Adrenal gland (tissue), 12 donors: ENCODE measurements around the gene PACS1. TPM values are rescaled to one million over a fixed set of nuclear protein-coding genes. Genes with fewer than 3 reads are reported as not detected.
A peak's percentile ranks its signal among the peaks of the same experiment; 100 is the strongest.

Experiments
- DNase-seq, 7 donors: peaks; one replicate each; pipeline ENCODE4 v3.0.0-alpha.2; 2019 to 2020
- H3K27ac ChIP-seq, 5 donors: fragments of 200-600 bp; sonication (generic) in 4 of 5; 1 replicate in 3 of 5; 2 replicates in 2 of 5; pipeline versions ENCODE4 v1.5.1 to v1.8.0; 2016 to 2020; ENCODE audit warnings: mild to moderate bottlenecking in 1 of 5
- H3K27me3 ChIP-seq: fragments of 200-600 bp; 2 replicates; pipeline ENCODE4 v1.8.0; 2021
- H3K36me3 ChIP-seq, 2 donors: fragments of 200-600 bp; replicated peaks in 1 of 2; 1 replicate in 1 of 2; 2 replicates in 1 of 2; pipeline versions ENCODE4 v1.5.1 to v1.8.0; 2018 to 2022
- H3K4me1 ChIP-seq, 2 donors: fragments of 200-600 bp; replicated peaks in 1 of 2; 1 replicate in 1 of 2; 2 replicates in 1 of 2; pipeline versions ENCODE4 v1.5.1 to v1.8.0; 2018 to 2021
- H3K4me3 ChIP-seq, 4 donors: fragments of 200-600 bp; sonication (generic) in 3 of 4; one replicate each; pipeline ENCODE4 v1.5.1; 2016 to 2018
- H3K9me3 ChIP-seq, 3 donors: fragments of 200-600 bp; sonication (generic) in 1 of 3; replicated peaks in 1 of 3; 1 replicate in 2 of 3; 2 replicates in 1 of 3; pipeline versions ENCODE4 v1.5.1 to v1.8.0; 2016 to 2021
- POLR2A ChIP-seq, 2 donors: fragments of 450-650 bp; IDR thresholded peaks; one replicate each; pipeline ENCODE4 v1.6.1; 2017; ENCODE audit warnings: antibody characterized with exemption in 2 of 2, mild to moderate bottlenecking in 2 of 2, moderate library complexity in 1 of 2
- WGBS, 4 donors: extraction: QIAGEN DNeasy Blood & Tissue Kit in 2 of 4; methylation state at CpG; one replicate each; pipeline versions ENCODE4 v1.1.5 to v1.1.7; 2013 to 2017; 5-methylcytosine and 5-hydroxymethylcytosine counted together
- intact Hi-C, 2 donors: fragments of 100-400 bp; cut with DNase I; formaldehyde crosslinking; loops; one replicate each; pipeline versions ENCODE4 v1.14.1 to v1.15.0; 2022 to 2023
- polyA plus RNA-seq, 3 donors: library from polyadenylated mRNA; stranded (reverse); fragments of 200-250 nt in 2 of 3; fragments of 350-450 nt in 1 of 3; fragmentation: Illumina TruSeq in 1 of 3; extraction: RNeasy Lipid Tissue Mini Kit (QIAGEN cat#74804) in 1 of 3; gene quantifications; one replicate each; pipeline ENCODE4 v1.2.3, GENCODE V29; 2013 to 2014
- total RNA-seq, 9 donors: library from RNA; depleted of rRNA in 4 of 9; stranded (reverse); fragments of >200 nt in 4 of 9; fragments of 120-200 nt in 1 of 9; fragmentation: NEBNext Ultra II Directional in 1 of 9; extraction: Animal tissue kit (Norgen Biotek cat#: 25700) in 1 of 9; gene quantifications; one replicate each; pipeline versions ENCODE4 v1.1.0 to v1.2.4, GENCODE V29; 2013 to 2023
- TF ChIP-seq, protein P1 (sequence below), 6 experiments: fragments of 450-650 bp in 4 of 6; fragments of 200-600 bp in 2 of 6; sonication (generic) in 1 of 6; IDR thresholded peaks; 1 replicate in 5 of 6; 2 replicates in 1 of 6; pipeline versions ENCODE4 v1.5.1 to v1.8.0; 2016 to 2021; ENCODE audit warnings: antibody characterized with exemption in 6 of 6, mild to moderate bottlenecking in 2 of 6, moderate library complexity in 1 of 6
- donor health status: healthy with polysubstance abuse.
- donor health status: Bipolar disorder and iron deficiency.
- donor health status: DM: yes; HTN: yes; CAD: no.
- donor health status: DM: no; HTN: no; CAD: no.
- donor health status: DM: no; HTN: no; CAD: no.
- donor health status: DM: yes; HTN: yes; CAD: no.

The PACS1 gene
- total and polyA plus RNA-seq, 12 donors, result 21.1 to 60.5 (median 38.2) TPM

DNA sequence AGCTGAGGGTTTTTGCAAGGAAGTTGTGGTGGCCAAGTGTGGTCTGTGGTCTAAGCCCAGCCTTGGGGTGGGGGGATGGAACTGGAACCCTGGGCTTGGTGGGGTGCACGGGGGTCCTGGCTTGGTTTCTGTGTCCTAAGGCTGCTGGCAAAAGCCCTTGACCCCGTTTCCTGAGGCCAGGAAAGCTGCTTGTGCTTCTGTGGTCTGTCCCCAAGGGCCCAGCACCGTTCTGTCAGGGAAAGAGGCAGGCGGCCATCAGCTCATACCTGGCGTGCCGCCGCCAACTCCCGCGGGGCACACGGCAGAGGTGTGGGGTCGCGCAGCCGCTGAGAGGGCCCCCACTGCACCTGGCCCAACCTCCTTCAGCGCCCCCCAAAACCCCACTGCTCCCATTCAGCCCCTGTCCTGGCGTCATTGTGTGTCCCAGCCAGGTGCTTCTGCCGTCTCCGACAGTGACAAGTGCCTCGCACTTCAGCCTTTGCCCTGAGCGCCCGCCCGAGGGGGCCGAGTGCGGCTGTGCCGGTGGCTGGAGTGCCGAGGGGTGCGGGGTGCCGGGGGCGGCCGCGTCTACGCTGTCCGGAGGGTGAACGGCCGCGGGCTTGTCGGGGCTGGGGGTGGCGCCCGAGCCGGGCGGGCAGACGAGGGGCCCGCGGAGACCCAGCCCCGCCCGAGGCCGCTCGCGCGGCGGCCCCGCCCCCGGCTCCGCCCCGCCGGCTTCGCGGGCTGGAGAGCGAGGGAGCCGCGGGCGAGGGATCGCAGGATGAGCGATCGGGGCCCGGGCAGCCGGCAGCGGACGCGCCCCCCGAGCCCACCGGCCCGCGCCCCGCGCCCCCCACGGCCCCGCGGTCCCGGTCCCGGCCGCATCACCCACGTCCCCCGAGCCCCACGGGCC is 207.6 kb downstream of the PACS1 start, which contains the start of gene CNIH2:
Gene CNIH2 (plus strand): TSS at position 705 of the 892 bp plus-strand sequence. CDS start 282 bp downstream, outside the sequence.
- peak within 1 kb of the TSS in 1 of 4 donors; percentile 55 for H3K4me3 ChIP-seq
- 3 to 21% (median 10%) methylated on average over 9 to 80 of the region's 84 CpGs for WGBS, 4 donors
- no peak for TF ChIP-seq POLR2A (IDR thresholded peaks at IDR 0.05)
- TF ChIP-seq, protein P1, sequence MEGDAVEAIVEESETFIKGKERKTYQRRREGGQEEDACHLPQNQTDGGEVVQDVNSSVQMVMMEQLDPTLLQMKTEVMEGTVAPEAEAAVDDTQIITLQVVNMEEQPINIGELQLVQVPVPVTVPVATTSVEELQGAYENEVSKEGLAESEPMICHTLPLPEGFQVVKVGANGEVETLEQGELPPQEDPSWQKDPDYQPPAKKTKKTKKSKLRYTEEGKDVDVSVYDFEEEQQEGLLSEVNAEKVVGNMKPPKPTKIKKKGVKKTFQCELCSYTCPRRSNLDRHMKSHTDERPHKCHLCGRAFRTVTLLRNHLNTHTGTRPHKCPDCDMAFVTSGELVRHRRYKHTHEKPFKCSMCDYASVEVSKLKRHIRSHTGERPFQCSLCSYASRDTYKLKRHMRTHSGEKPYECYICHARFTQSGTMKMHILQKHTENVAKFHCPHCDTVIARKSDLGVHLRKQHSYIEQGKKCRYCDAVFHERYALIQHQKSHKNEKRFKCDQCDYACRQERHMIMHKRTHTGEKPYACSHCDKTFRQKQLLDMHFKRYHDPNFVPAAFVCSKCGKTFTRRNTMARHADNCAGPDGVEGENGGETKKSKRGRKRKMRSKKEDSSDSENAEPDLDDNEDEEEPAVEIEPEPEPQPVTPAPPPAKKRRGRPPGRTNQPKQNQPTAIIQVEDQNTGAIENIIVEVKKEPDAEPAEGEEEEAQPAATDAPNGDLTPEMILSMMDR (IDR thresholded peaks at IDR 0.05), result no peak
- peak in 1 of 7 donors; percentile 31 for DNase-seq
- H3K36me3 ChIP-seq, result peaks cover 0 to 37% of the 10 kb centered on the region in 2 donors
- no peaks in the 10 kb centered on the region for H3K27me3 ChIP-seq
- intact Hi-C loops, result no loop called here
- no peaks in the 10 kb centered on the region for H3K9me3 ChIP-seq
- peaks cover 6% of the 10 kb centered on the region in 2 donors for H3K4me1 ChIP-seq
- H3K27ac ChIP-seq, result peak within 1 kb of the TSS in 2 of 5 donors; percentile 30 to 74

DNA sequence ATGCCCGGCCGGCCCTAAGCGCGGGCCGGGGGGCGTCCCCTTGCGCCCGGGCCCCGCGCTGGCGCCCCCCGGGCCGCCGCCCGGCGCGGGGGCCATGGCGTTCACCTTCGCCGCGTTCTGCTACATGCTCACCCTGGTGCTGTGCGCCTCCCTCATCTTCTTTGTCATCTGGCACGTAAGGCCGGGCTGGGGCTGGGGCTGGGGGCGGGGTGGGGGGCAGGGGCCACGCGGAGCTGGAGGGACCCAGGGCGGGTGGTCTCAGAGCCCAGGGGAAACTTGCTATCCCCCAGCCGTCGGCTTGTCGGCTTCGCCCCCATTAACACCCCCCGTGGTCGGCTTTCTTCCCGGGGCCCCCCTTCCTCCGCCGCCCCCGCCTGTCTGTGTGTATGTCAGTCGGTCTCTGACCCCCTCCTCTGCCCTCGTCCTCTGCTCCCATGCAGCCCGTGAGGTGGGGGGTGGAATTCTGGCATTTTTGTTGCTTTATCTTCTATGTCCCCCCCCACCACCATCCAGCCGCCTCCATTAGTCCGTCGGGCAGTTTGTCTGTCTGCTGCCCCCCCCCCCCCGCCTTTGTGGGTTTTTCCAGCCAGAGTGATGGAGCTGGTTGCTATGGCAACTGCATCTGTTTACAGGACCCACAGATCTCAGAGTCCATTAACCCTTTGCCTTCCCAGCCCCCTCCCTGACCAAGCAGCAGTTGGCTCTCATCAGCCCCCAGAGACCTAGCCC is 208.5 kb downstream of the PACS1 start:
- Histone ChIP-seq H3K4me3 (peak overlapping the region in 1 of 4 donors; percentile 55), H3K4me1 (peaks cover 6% of the 10 kb centered on the region in 2 donors), H3K9me3 (no peaks in the 10 kb centered on the region), H3K36me3 (peaks cover 0 to 28% of the 10 kb centered on the region in 2 donors), H3K27ac (no peak overlapping the region), H3K27me3 (no peaks in the 10 kb centered on the region)
- no peak for TF ChIP-seq POLR2A (IDR thresholded peaks at IDR 0.05)
- WGBS, 4 donors, result 3 to 9% (median 4%) methylated on average over 10 to 45 of the region's 45 CpGs
- intact Hi-C loops, result no loop called here
- no peak for DNase-seq

DNA sequence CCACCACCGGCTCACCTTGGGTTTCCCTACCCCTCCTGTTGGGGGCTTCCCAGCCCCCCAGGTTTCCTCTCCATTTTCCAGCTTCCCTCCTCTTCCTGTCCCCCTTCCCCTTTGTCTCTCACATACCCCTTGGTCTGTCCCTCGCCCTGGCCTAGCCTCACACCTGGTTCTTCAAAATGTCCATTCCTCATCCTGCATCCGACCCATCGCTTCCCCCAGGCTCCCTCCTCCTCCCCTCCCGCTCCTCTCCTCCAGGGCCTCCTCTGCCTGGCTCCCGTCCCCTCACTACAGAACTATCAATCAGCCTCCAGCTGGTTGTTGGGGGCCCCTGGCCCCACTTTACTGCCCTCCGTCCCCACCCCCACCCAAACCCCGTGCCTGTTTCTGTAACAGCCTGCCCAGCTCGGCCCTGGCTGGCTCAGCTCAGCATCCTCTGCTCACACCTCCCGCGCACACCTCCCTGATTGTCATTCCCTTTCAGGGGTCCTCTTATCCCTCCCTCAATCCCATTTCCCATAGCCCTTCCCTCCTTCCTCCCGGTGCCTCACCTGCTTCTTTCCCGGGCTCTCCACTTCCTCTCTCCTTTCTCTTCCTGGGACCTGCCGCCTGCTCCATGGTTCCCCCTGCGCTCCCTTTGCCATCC is 209.1 kb downstream of the PACS1 start:
- Histone ChIP-seq H3K4me1 (peaks cover 6% of the 10 kb centered on the region in 2 donors), H3K27ac (peak overlapping the region in 1 of 5 donors; percentile 41), H3K9me3 (no peaks in the 10 kb centered on the region), H3K36me3 (peaks cover 0 to 22% of the 10 kb centered on the region in 2 donors), H3K27me3 (no peaks in the 10 kb centered on the region), H3K4me3 (no peak overlapping the region)
- TF ChIP-seq, protein P1 (IDR thresholded peaks at IDR 0.05), result no peak
- no peak for TF ChIP-seq POLR2A (IDR thresholded peaks at IDR 0.05)
- intact Hi-C loops, result no loop called here
- 63 to 66% (median 65%) methylated on average over 15 of the region's 15 CpGs for WGBS, 4 donors
- DNase-seq, result no peak

DNA sequence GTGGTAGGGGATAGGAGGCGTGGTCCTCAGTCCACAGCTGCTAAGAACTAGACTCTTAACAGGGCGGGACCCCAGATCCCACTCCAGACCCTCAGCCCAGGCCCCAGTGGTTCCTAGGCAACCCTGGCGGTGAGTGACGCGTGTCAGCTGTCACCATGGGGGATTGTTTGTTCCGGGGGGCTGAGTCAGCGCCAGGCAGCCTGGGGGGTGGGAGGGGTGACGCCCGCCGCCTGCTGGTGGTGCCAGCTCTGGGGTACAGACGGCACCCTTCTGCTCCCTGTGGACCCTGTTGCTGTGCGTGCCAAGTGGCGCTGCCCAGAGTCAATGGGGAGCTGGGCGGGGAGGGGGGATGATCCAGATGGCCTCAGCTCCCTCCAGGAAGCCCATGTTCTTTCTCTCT is 210.4 kb downstream of the PACS1 start:
- peak in 2 of 7 donors; percentile 38 to 70 for DNase-seq
- Histone ChIP-seq H3K4me1 (peaks cover 6 to 12% of the 10 kb centered on the region in 2 donors), H3K36me3 (peaks cover 0 to 11% of the 10 kb centered on the region in 2 donors), H3K9me3 (no peaks in the 10 kb centered on the region), H3K27ac (peak overlapping the region in 1 of 5 donors; percentile 41), H3K4me3 (no peak overlapping the region), H3K27me3 (no peaks in the 10 kb centered on the region)
- intact Hi-C loops, result loop anchor here (5.0 to 10.0 kb wide), 2 partner anchors 56 to 58 kb away; no protein-coding TSS in a partner anchor
- no peak for TF ChIP-seq POLR2A (IDR thresholded peaks at IDR 0.05)
- TF ChIP-seq, protein P1 (IDR thresholded peaks at IDR 0.05), result no peak
- WGBS, 4 donors, result 80 to 94% (median 83%) methylated on average over 5 to 14 of the region's 14 CpGs
